ENCODE results near the gene KCNJ11.

DNA sequence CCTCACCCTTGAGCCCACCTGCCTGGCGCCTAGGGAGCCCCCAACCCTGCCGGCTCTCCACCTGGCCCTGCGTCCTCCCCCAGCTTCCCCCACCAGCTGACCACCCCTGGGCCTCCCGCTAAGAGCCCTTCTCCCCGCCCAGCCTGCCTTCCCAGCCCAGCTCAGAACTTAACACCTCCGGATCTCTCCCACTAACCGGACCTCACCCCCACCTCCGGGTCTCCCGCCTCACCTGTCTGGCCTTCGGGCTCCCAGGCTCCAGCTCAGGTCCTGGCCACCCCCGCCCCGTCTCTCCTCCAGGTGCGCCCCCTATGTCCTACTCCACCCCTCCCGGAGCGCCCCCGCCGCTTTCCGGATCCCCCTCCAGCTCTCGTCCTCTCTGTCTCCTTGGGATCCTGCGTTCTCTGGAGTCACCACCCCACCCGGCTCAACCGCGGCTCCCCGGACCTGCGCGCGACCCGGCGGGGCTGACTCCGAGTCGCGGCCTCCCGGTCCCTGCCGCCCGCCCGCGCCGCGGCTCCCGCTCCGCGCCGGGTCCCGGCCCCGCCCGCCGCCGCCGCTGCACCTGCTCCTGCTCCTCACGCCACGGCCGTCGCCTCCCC, at the start of gene KCNJ11:
- TF ChIP-seq EZH2 (IDR thresholded peaks at IDR 0.05; ENCODE audit: insufficient read depth, poor library complexity, severe bottlenecking) (no peak), EZH2phosphoT487 (IDR thresholded peaks at IDR 0.05; ENCODE audit: insufficient read depth, low read depth) (no peak)
